Memory B cell (primary cell): ENCODE results near the gene DAPK1.

Experiments
- ATAC-seq: fragments of 150-1000 bp; cut with Tn5 transposase; 2 replicates; pipeline ENCODE4 v1.10.0; 2021; ENCODE audit warnings: low read depth, mild to moderate bottlenecking, moderate library complexity
- DNase-seq, 2 donors: peaks; one replicate each; pipeline ENCODE4 v3.0.0; 2022; ENCODE audit warnings: low spot score in 2 of 2
- H3K27ac Mint-ChIP-seq: one replicate; pipeline ENCODE4 v1.8.0; 2022; ENCODE audit warnings: mild to moderate bottlenecking, moderate library complexity, mixed read lengths
- H3K27me3 Mint-ChIP-seq: one replicate; pipeline ENCODE4 v1.8.0; 2022; ENCODE audit warnings: mixed read lengths
- H3K36me3 Mint-ChIP-seq: one replicate; pipeline ENCODE4 v1.8.0; 2022; ENCODE audit warnings: mild to moderate bottlenecking, mixed read lengths
- H3K4me1 Mint-ChIP-seq: one replicate; pipeline ENCODE4 v1.8.0; 2022; ENCODE audit warnings: mixed read lengths
- H3K4me3 Mint-ChIP-seq: one replicate; pipeline ENCODE4 v1.8.0; 2022; ENCODE audit warnings: mild to moderate bottlenecking, moderate library complexity, mixed read lengths
- H3K9me3 Mint-ChIP-seq: one replicate; pipeline ENCODE4 v1.8.0; 2022; ENCODE audit warnings: mixed read lengths

DAPK1 gene

GRCh38 chr9:87678650-87679355 lies 181.1 kb downstream of the DAPK1 start:
- Mint-ChIP-seq H3K27ac (no peak overlapping the region), H3K4me3 (no peak overlapping the region), H3K4me1 (no peaks in the 10 kb centered on the region), H3K9me3 (no peaks in the 10 kb centered on the region), H3K36me3 (no peaks in the 10 kb centered on the region), H3K27me3 (no peaks in the 10 kb centered on the region)
- DNase-seq (no peak), ATAC-seq (no peak)

GRCh38 chr9:87681271-87682061 lies 183.8 kb downstream of the DAPK1 start:
- no peak for ATAC-seq
- no peaks in the 10 kb centered on the region for H3K9me3 Mint-ChIP-seq
- no peak overlapping the region for H3K27ac Mint-ChIP-seq
- no peak for DNase-seq
- H3K4me1 Mint-ChIP-seq = peaks cover 4% of the 10 kb centered on the region
- H3K4me3 Mint-ChIP-seq = no peak overlapping the region
- H3K36me3 Mint-ChIP-seq = no peaks in the 10 kb centered on the region
- H3K27me3 Mint-ChIP-seq = no peaks in the 10 kb centered on the region

- no peaks in the 10 kb centered on the region for H3K27me3 Mint-ChIP-seq
Observed at GRCh38 chr9:87682085-87682484, 184.4 kb downstream of the DAPK1 start.

GRCh38 chr9:87682618-87683017 lies 185.0 kb downstream of the DAPK1 start:
- Mint-ChIP-seq H3K27me3 (no peaks in the 10 kb centered on the region), H3K9me3 (no peaks in the 10 kb centered on the region), H3K27ac (no peak overlapping the region), H3K36me3 (no peaks in the 10 kb centered on the region), H3K4me3 (no peak overlapping the region), H3K4me1 (peaks cover 4% of the 10 kb centered on the region)
- no peak for ATAC-seq
- no peak for DNase-seq

More at GRCh38 chr9:87682085-87682484, 184.4 kb downstream of the DAPK1 start:
- no peaks in the 10 kb centered on the region for H3K36me3 Mint-ChIP-seq
- H3K9me3 Mint-ChIP-seq = no peaks in the 10 kb centered on the region
- DNase-seq (no peak), ATAC-seq (no peak)
- H3K4me3 Mint-ChIP-seq = no peak overlapping the region
- no peak overlapping the region for H3K27ac Mint-ChIP-seq
- H3K4me1 Mint-ChIP-seq = peaks cover 4% of the 10 kb centered on the region

GRCh38 chr9:87683751-87684626 lies 186.3 kb downstream of the DAPK1 start:
- ATAC-seq = no peak
- H3K27ac Mint-ChIP-seq = no peak overlapping the region
- H3K4me1 Mint-ChIP-seq = peaks cover 4% of the 10 kb centered on the region
- H3K36me3 Mint-ChIP-seq = no peaks in the 10 kb centered on the region
- H3K4me3 Mint-ChIP-seq = no peak overlapping the region
- no peaks in the 10 kb centered on the region for H3K9me3 Mint-ChIP-seq
- DNase-seq = no peak
- H3K27me3 Mint-ChIP-seq = no peaks in the 10 kb centered on the region

GRCh38 chr9:87684627-87685219 lies 187.1 kb downstream of the DAPK1 start:
- Mint-ChIP-seq H3K9me3 (peaks cover 2% of the 10 kb centered on the region), H3K4me1 (peaks cover 4% of the 10 kb centered on the region), H3K27me3 (no peaks in the 10 kb centered on the region), H3K36me3 (no peaks in the 10 kb centered on the region), H3K27ac (no peak overlapping the region), H3K4me3 (no peak overlapping the region)
- ATAC-seq (no peak), DNase-seq (no peak)

- ATAC-seq (no peak), DNase-seq (no peak)
- Mint-ChIP-seq H3K4me3 (no peak overlapping the region), H3K4me1 (peaks cover 4% of the 10 kb centered on the region), H3K27me3 (no peaks in the 10 kb centered on the region), H3K36me3 (no peaks in the 10 kb centered on the region), H3K9me3 (peaks cover 2% of the 10 kb centered on the region), H3K27ac (no peak overlapping the region)
Observed at GRCh38 chr9:87685441-87685840, 187.8 kb downstream of the DAPK1 start.

- DNase-seq (no peak), ATAC-seq (no peak)
- no peak overlapping the region for H3K4me3 Mint-ChIP-seq
- peaks cover 3% of the 10 kb centered on the region for H3K9me3 Mint-ChIP-seq
- H3K36me3 Mint-ChIP-seq = no peaks in the 10 kb centered on the region
- no peak overlapping the region for H3K27ac Mint-ChIP-seq
- no peaks in the 10 kb centered on the region for H3K27me3 Mint-ChIP-seq
- H3K4me1 Mint-ChIP-seq = peaks cover 4% of the 10 kb centered on the region
Observed at GRCh38 chr9:87685871-87686519, 188.3 kb downstream of the DAPK1 start.

GRCh38 chr9:87686520-87687090 lies 188.9 kb downstream of the DAPK1 start:
- ATAC-seq (no peak), DNase-seq (no peak)
- Mint-ChIP-seq H3K27ac (no peak overlapping the region), H3K36me3 (no peaks in the 10 kb centered on the region), H3K27me3 (no peaks in the 10 kb centered on the region), H3K4me1 (peaks cover 4% of the 10 kb centered on the region), H3K9me3 (peaks cover 3% of the 10 kb centered on the region), H3K4me3 (no peak overlapping the region)

GRCh38 chr9:87687207-87687606 lies 189.5 kb downstream of the DAPK1 start:
- no peak for DNase-seq
- Mint-ChIP-seq H3K9me3 (peaks cover 3% of the 10 kb centered on the region), H3K27me3 (no peaks in the 10 kb centered on the region), H3K4me3 (no peak overlapping the region), H3K27ac (no peak overlapping the region), H3K4me1 (peaks cover 4% of the 10 kb centered on the region), H3K36me3 (no peaks in the 10 kb centered on the region)
- no peak for ATAC-seq

GRCh38 chr9:87694236-87694755 lies 196.6 kb downstream of the DAPK1 start:
- no peaks in the 10 kb centered on the region for H3K27me3 Mint-ChIP-seq
- no peak overlapping the region for H3K4me3 Mint-ChIP-seq
- DNase-seq (no peak), ATAC-seq (no peak)
- H3K4me1 Mint-ChIP-seq = no peaks in the 10 kb centered on the region
- no peak overlapping the region for H3K27ac Mint-ChIP-seq
- no peaks in the 10 kb centered on the region for H3K36me3 Mint-ChIP-seq
- H3K9me3 Mint-ChIP-seq = peaks cover 9% of the 10 kb centered on the region

GRCh38 chr9:87695523-87695922 lies 197.9 kb downstream of the DAPK1 start:
- DNase-seq = no peak
- Mint-ChIP-seq H3K27me3 (no peaks in the 10 kb centered on the region), H3K4me1 (no peaks in the 10 kb centered on the region), H3K27ac (no peak overlapping the region), H3K4me3 (no peak overlapping the region), H3K36me3 (no peaks in the 10 kb centered on the region), H3K9me3 (peaks cover 7% of the 10 kb centered on the region)
- no peak for ATAC-seq

GRCh38 chr9:87696641-87697040 lies 199.0 kb downstream of the DAPK1 start:
- no peaks in the 10 kb centered on the region for H3K27me3 Mint-ChIP-seq
- H3K4me1 Mint-ChIP-seq = no peaks in the 10 kb centered on the region
- DNase-seq = no peak
- no peak for ATAC-seq
- H3K9me3 Mint-ChIP-seq = peaks cover 6% of the 10 kb centered on the region
- no peak overlapping the region for H3K4me3 Mint-ChIP-seq
- no peak overlapping the region for H3K27ac Mint-ChIP-seq
- no peaks in the 10 kb centered on the region for H3K36me3 Mint-ChIP-seq
